Bronchial epithelial cell (primary cell): ENCODE data around the gene RAPGEF4. TPM values are rescaled to one million over a fixed set of nuclear protein-coding genes. Genes with fewer than 3 reads are reported as not detected.
A peak's percentile ranks its signal among the peaks of the same experiment; 100 is the strongest.

Experiments
- DNase-seq: peaks from one replicate; pipeline ENCODE4 v3.0.0-alpha.2; 2010; ENCODE audit warnings: low read depth
- FAIRE-seq: peaks from 2 replicates; lab custom pipeline; 2011; peaks lifted over from hg19 to GRCh38; lab: Jason Lieb, UNC
- H3K27me3 ChIP-seq: 2 replicates; pipeline ENCODE4 v1.5.1; 2011; ENCODE audit warnings: low read length; ENCODE audit not compliant: control insufficient read depth, insufficient read depth
- H3K36me3 ChIP-seq: 2 replicates; pipeline ENCODE4 v1.5.1; 2011; ENCODE audit warnings: low read length; ENCODE audit not compliant: control insufficient read depth, insufficient read depth
- H3K4me3 ChIP-seq: 2 replicates; pipeline ENCODE4 v1.5.1; 2011; ENCODE audit warnings: mild to moderate bottlenecking, low read depth, low read length, control low read depth
- CTCF ChIP-seq: IDR thresholded peaks from 2 replicates; pipeline ENCODE4 v1.5.1; 2011; ENCODE audit warnings: mild to moderate bottlenecking, moderate library complexity, low read length, control low read depth, inconsistent platforms; ENCODE audit not compliant: insufficient read depth, severe bottlenecking
- total RNA-seq: library from RNA; depleted of rRNA; stranded (reverse); fragments of >200 nt; gene quantifications from 2 replicates; pipeline ENCODE4 v1.2.1, GENCODE V29; 2014

RAPGEF4 gene
- total RNA-seq, 1 donor from 2014 or later = 0.26 TPM

DNA sequence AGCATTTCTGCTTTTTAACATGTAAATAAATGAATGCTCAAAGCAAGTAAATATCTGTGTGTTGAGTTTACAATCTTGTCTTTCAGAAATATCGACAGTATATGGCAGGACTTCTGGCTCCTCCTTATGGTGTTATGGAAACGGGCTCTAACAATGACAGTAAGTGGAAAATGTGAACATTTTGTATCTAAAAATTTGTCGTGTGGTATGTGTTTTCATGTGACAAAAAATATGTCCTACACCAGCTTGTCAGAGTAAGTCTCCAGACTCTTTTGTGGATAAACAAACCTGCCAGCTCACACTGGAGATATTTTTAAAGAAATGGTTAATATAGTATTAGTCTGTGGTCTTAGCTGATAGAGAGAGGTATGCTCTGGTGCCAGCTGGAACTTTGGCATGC lies 182.1 kb downstream of the RAPGEF4 start:
- FAIRE-seq = no peak
- no peaks in the 10 kb centered on the region for H3K27me3 ChIP-seq
- no peaks in the 10 kb centered on the region for H3K36me3 ChIP-seq
- H3K4me3 ChIP-seq = no peak overlapping the region
- no peak for TF ChIP-seq CTCF
- no peak for DNase-seq

GRCh38 chr2:172919732-172920131 lies 184.1 kb downstream of the RAPGEF4 start:
- no peak for TF ChIP-seq CTCF
- H3K36me3 ChIP-seq = no peaks in the 10 kb centered on the region
- FAIRE-seq (no peak), DNase-seq (no peak)
- H3K4me3 ChIP-seq = no peak overlapping the region
- H3K27me3 ChIP-seq = no peaks in the 10 kb centered on the region

DNA sequence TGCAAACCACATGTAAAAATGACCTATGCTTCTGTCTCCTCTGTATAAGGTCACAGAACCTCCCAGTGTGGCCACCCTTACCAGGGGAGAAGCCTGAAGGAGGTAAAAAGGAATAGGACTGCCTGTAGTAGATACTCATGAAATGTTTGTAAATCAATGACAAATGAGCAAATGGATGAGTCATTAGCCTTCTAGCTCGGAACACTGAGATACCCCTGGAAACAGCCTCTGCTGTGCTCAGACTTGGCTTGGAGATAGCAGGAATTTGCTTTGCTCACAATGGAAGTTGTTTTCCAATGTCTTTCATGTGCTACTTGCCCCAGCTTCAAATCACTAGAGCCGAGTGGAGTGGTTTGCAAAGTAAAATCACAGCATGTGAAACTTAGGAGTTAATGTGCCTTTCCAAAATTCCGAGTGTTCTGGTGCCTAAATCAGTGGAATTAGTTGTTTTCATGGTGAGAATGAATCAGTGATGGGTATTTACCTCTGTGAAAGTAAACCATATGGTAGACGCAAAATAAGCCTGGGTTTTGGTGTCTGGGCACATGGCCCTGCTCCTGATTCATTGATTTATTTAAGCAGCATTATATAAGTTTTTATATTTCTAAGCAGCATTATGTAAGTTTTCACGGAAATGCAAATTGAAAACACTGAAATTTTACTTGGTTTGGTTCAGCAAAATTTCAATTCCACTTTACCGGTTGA lies 186.0 kb downstream of the RAPGEF4 start:
- DNase-seq (peak; percentile 71), FAIRE-seq (peak; percentile 28)
- Histone ChIP-seq H3K36me3 (no peaks in the 10 kb centered on the region), H3K4me3 (no peak overlapping the region), H3K27me3 (no peaks in the 10 kb centered on the region)
- TF ChIP-seq CTCF = no peak

GRCh38 chr2:172922306-172922705 lies 186.7 kb downstream of the RAPGEF4 start:
- DNase-seq = no peak
- Histone ChIP-seq H3K36me3 (no peaks in the 10 kb centered on the region), H3K4me3 (no peak overlapping the region), H3K27me3 (no peaks in the 10 kb centered on the region)
- no peak for TF ChIP-seq CTCF
- FAIRE-seq = no peak

DNA sequence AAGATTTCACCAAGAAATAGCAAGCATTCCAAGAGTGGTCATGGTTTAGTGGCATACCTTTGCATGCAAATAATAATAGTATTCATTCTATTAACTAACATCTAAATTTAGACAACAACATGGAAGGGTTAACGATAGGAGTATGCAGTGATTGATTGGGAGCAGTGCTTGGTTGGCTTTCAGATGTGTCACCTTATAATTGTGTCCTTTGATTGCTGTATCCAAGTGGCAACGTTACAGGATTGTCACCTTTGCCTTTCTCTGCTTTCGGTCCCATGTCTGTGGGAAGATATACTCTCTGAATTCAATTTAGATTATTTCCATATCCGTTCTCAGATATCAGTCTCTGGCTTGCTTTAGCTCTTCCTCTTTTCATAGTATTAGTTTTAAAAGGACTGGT lies 187.2 kb downstream of the RAPGEF4 start:
- Histone ChIP-seq H3K4me3 (no peak overlapping the region), H3K36me3 (no peaks in the 10 kb centered on the region), H3K27me3 (no peaks in the 10 kb centered on the region)
- TF ChIP-seq CTCF = no peak
- no peak for FAIRE-seq
- DNase-seq = no peak
